Osteoblast (primary cell): ENCODE measurements around the gene RFX2. TPM values are rescaled to one million over a fixed set of nuclear protein-coding genes. Genes with fewer than 3 reads are reported as not detected.
"Not testable (repeated sequence)": the region's sequence is repeated elsewhere in the genome, so short reads cannot be mapped to it uniquely, and the experiment has no call there.

ENCODE experiments used
- DNase-seq: peaks from one replicate; pipeline ENCODE4 v3.0.0; 2011; ENCODE audit warnings: low spot score, mixed read lengths; ENCODE audit not compliant: insufficient read length; ENCODE audit errors: missing footprints
- H2AFZ ChIP-seq: 2 replicates; pipeline ENCODE4 v1.6.0; 2011; ENCODE audit warnings: mild to moderate bottlenecking, low read length
- H3K27ac ChIP-seq: 2 replicates; pipeline ENCODE4 v1.5.1; 2011; ENCODE audit warnings: mild to moderate bottlenecking, low read depth, low read length, moderate library complexity
- H3K27me3 ChIP-seq: 2 replicates; pipeline ENCODE4 v1.6.0; 2012; ENCODE audit warnings: mild to moderate bottlenecking, control low read depth, inconsistent platforms, low read length, moderate library complexity; ENCODE audit not compliant: insufficient read depth
- H3K36me3 ChIP-seq: 2 replicates; pipeline ENCODE4 v1.5.1; 2011; ENCODE audit warnings: mild to moderate bottlenecking, low read length, control low read depth, moderate library complexity; ENCODE audit not compliant: insufficient read depth
- H3K4me1 ChIP-seq: 2 replicates; pipeline ENCODE4 v1.5.1; 2011; ENCODE audit warnings: mild to moderate bottlenecking, low read length, control low read depth, moderate library complexity; ENCODE audit not compliant: insufficient read depth
- H3K4me2 ChIP-seq: 2 replicates; pipeline ENCODE4 v1.6.0; 2011; ENCODE audit warnings: mild to moderate bottlenecking, low read length; ENCODE audit not compliant: insufficient read depth
- H3K4me3 ChIP-seq: fragments of 200-600 bp; sonication (generic); 3 replicates; pipeline ENCODE4 v1.5.1; 2012; ENCODE audit warnings: mild to moderate bottlenecking, low read length, inconsistent platforms; ENCODE audit not compliant: insufficient read depth
- H3K79me2 ChIP-seq: 2 replicates; pipeline ENCODE4 v1.6.0; 2012; ENCODE audit warnings: mild to moderate bottlenecking, low read length, control low read depth, inconsistent platforms; ENCODE audit not compliant: insufficient read depth
- H3K9me3 ChIP-seq: 2 replicates; pipeline ENCODE4 v1.5.1; 2011; ENCODE audit warnings: low read depth, low read length, control low read depth
- H4K20me1 ChIP-seq: 2 replicates; pipeline ENCODE4 v1.6.0; 2012; ENCODE audit warnings: mild to moderate bottlenecking, low read length, control low read depth; ENCODE audit not compliant: insufficient read depth
- total RNA-seq: library from RNA; depleted of rRNA; stranded (reverse); fragments of >200 nt; gene quantifications from 2 replicates; pipeline ENCODE4 v1.2.3, GENCODE V29; 2012
- TF ChIP-seq, protein P1 (sequence below): IDR thresholded peaks from 2 replicates; pipeline ENCODE4 v1.5.1; 2011; ENCODE audit warnings: mild to moderate bottlenecking, low read depth, low read length, moderate library complexity; ENCODE audit errors: extremely low read depth

RFX2 gene
- total RNA-seq, 1 donor: 6.2 TPM

DNA sequence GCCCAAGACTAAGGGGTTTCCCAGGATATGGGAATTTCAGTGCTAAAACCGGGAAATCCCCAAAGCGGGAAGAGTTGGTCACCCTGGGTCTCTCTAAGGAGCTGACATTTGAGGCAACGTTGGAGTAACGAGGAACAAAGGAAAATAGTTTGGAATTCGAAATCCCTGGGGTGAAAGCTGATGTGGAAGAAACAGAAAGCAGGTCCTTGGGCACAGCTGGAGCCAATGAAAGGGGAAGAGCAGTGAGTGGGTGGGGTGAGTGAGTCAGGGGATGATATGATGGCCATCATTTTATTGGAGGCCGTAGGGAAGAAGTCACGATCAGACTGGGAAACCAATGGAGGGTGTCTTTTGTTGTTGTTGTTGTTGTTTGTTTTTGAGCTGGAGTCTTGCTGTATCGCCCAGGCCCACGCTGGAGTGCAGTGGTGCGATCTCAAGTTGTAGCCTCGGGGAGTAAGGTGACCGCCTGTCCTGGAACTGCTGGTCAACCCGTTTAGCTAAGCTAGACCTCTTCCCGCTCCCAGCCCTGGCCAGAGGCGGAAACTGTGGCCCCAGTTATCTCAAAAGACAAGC lies 3.4 kb upstream of the RFX2 start:
- TF ChIP-seq, protein P1, sequence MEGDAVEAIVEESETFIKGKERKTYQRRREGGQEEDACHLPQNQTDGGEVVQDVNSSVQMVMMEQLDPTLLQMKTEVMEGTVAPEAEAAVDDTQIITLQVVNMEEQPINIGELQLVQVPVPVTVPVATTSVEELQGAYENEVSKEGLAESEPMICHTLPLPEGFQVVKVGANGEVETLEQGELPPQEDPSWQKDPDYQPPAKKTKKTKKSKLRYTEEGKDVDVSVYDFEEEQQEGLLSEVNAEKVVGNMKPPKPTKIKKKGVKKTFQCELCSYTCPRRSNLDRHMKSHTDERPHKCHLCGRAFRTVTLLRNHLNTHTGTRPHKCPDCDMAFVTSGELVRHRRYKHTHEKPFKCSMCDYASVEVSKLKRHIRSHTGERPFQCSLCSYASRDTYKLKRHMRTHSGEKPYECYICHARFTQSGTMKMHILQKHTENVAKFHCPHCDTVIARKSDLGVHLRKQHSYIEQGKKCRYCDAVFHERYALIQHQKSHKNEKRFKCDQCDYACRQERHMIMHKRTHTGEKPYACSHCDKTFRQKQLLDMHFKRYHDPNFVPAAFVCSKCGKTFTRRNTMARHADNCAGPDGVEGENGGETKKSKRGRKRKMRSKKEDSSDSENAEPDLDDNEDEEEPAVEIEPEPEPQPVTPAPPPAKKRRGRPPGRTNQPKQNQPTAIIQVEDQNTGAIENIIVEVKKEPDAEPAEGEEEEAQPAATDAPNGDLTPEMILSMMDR: no peak
- no peaks in the 10 kb centered on the region for H3K36me3 ChIP-seq
- H2AFZ ChIP-seq: peak overlapping the region; percentile 1
- peaks cover 16% of the 10 kb centered on the region for H3K4me1 ChIP-seq
- H3K4me2 ChIP-seq: peak overlapping the region; percentile 74
- DNase-seq: peak; percentile 93
- no peaks in the 10 kb centered on the region for H4K20me1 ChIP-seq
- no peaks in the 10 kb centered on the region for H3K9me3 ChIP-seq
- peaks cover 4% of the 10 kb centered on the region for H3K27me3 ChIP-seq
- no peaks in the 10 kb centered on the region for H3K79me2 ChIP-seq
- no peak overlapping the region for H3K27ac ChIP-seq
- peak overlapping the region; percentile 25 for H3K4me3 ChIP-seq

DNA sequence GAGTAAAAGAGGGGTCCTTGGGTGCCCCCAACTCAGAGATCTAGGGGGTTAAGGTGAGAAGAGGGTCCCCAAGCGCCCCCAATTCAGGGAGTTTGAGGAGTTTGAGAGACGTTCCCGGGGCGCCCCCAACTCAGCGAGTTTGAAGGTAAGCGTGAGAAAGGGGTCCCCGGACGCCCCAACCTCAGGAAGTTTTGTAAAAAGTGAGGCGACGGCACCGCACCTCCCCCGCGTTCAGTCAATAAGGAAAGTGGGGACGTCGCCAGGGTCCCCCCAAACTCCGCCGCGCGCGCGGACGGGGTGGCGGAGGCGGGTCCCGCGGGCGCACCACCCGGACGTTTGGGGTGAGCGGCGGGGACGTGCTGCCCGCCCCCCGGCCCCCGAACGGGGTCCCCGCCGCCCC lies 353 bp downstream of the RFX2 start:
- H3K27me3 ChIP-seq: no peaks in the 10 kb centered on the region
- peak overlapping the region; percentile 37 for H3K27ac ChIP-seq
- H2AFZ ChIP-seq: no peak overlapping the region
- peaks cover 21% of the 10 kb centered on the region for H3K4me1 ChIP-seq
- peak; percentile 84 for DNase-seq
- TF ChIP-seq, protein P1: no peak
- no peaks in the 10 kb centered on the region for H4K20me1 ChIP-seq
- H3K79me2 ChIP-seq: no peaks in the 10 kb centered on the region
- H3K4me3 ChIP-seq: peak overlapping the region; percentile 79
- H3K36me3 ChIP-seq: no peaks in the 10 kb centered on the region
- no peaks in the 10 kb centered on the region for H3K9me3 ChIP-seq
- peak overlapping the region; percentile 98 for H3K4me2 ChIP-seq

DNA sequence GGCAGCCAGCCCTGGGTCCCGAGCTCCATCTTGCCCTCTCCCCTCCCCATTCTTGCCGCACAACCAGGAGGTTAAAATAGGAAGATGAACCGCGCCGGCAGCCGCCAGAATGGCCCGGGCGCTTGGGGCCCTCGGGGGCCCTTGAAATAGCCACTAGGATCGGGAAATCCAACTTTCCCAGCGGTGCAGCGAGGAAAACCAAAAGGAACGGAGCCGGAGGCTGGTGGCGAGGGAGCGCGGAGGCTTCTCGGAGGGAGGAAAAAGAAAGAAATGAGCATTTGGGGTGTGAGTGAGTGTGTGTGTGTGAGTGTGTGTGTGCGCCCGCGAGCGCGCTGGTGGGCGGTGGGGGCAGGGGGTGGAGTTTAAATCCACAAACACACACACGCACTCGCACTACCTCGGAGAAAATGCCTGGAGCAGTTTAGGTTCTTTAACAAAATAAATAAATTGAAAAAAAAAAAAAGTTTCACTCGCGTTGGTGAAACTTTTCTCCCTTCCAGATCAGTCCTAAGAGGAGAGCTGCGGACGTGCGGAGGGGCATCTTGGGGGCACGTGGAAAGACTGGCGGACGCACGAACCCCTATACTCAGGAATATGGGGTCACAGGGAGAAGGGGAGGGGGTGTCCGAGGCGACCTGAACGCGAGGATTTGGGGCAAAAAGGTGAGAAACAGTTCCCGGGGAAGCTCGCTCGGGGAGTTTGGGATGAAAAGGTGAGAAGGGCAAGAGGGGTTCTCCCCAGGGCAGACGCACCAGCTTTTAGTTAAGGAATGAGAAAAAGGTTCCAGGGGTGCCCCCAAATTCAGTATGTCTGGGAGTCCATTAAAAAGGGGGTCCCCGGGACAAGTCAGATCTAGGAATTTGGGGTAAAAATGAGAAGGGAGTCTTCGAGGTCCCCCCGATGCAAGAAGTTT lies 1.3 kb downstream of the RFX2 start:
- DNase-seq: peak; percentile 82
- Histone ChIP-seq H4K20me1 (no peaks in the 10 kb centered on the region), H3K4me1 (peaks cover 23% of the 10 kb centered on the region), H2AFZ (peak overlapping the region; percentile 87), H3K36me3 (no peaks in the 10 kb centered on the region), H3K4me3 (peak overlapping the region; percentile 79), H3K79me2 (no peaks in the 10 kb centered on the region), H3K4me2 (peak overlapping the region; percentile 98), H3K27me3 (no peaks in the 10 kb centered on the region), H3K27ac (peak overlapping the region; percentile 74), H3K9me3 (no peaks in the 10 kb centered on the region)
- TF ChIP-seq, protein P1: no peak

DNA sequence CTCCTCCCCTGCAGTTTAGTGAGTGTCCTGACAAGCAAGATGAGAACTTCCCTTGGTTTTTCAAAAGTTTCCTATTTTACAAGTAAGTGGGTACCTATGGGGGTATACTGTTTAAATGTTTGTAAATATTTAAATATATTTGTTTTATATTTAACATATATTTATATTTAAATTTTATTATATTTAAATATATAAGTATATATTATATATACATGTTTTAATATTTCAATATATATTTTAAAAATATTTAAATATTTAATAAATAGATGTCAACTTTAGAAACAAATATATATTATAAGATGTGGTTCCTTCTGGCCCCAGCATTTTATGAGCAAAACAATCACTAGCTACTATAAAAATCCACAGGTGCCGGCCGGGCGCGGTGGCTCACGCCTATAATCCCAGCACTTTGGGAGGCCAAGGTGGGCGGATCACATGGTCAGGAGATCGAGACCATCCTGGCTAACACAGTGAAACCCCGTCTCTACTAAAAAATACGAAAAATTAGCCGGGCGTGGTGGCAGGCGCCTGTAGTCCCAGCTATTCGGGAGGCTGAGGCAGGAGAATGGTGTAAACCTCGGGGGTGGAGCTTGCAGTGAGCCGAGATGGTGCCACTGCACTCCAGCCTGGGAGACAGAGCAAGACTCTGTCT lies 3.5 kb downstream of the RFX2 start:
- not testable (repeated sequence) for H3K36me3 ChIP-seq, H4K20me1 ChIP-seq, H2AFZ ChIP-seq, H3K4me2 ChIP-seq, H3K27ac ChIP-seq, H3K27me3 ChIP-seq, H3K4me3 ChIP-seq, H3K79me2 ChIP-seq, DNase-seq, H3K9me3 ChIP-seq
- peaks cover 34% of the 10 kb centered on the region for H3K4me1 ChIP-seq
